Thoracic aorta (tissue), 2 donors: Measurements from ENCODE around the gene ZNF160. TPM values are rescaled to one million over a fixed set of nuclear protein-coding genes. Genes with fewer than 3 reads are reported as not detected.
"Not testable (repeated sequence)": the region's sequence is repeated elsewhere in the genome, so short reads cannot be mapped to it uniquely, and the experiment has no call there.

Experiments used
- ATAC-seq: fragments of 150-250 bp; one replicate; pipeline ENCODE4 v1.8.0; 2017; ENCODE audit warnings: low read depth; ENCODE audit not compliant: insufficient number of reproducible peaks, low FRiP score
- DNase-seq: peaks from one replicate; pipeline ENCODE4 v3.0.0-alpha.2; 2020; ENCODE audit warnings: low spot score
- H3K27ac ChIP-seq, 2 donors: fragments of 200-600 bp; sonication (generic); 1 replicate in 1 of 2; 2 replicates in 1 of 2; pipeline ENCODE4 v1.5.1; 2016; ENCODE audit warnings: mild to moderate bottlenecking in 2 of 2, moderate library complexity in 2 of 2
- H3K27me3 ChIP-seq: fragments of 200-600 bp; sonication (generic); replicated peaks from 2 replicates; pipeline ENCODE4 v1.6.0; 2016; ENCODE audit warnings: mild to moderate bottlenecking; ENCODE audit not compliant: insufficient read depth
- H3K36me3 ChIP-seq: fragments of 200-600 bp; sonication (generic); one replicate; pipeline ENCODE4 v1.5.1; 2016
- H3K4me1 ChIP-seq, 2 donors: fragments of 200-600 bp; sonication (generic); 1 replicate in 1 of 2; 2 replicates in 1 of 2; pipeline versions ENCODE4 v1.5.1 to v1.6.0; 2016; ENCODE audit warnings: low read depth in 2 of 2, mild to moderate bottlenecking in 1 of 2; ENCODE audit not compliant: control insufficient read depth in 1 of 2
- H3K4me3 ChIP-seq: fragments of 200-600 bp; sonication (generic); 2 replicates; pipeline ENCODE4 v1.5.1; 2016; ENCODE audit warnings: mild to moderate bottlenecking
- H3K9me3 ChIP-seq: fragments of 200-600 bp; sonication (generic); 2 replicates; pipeline ENCODE4 v1.5.1; 2016
- total RNA-seq, 2 donors: library from RNA; depleted of rRNA; stranded (reverse); fragments of >200 nt; gene quantifications; one replicate each; pipeline versions ENCODE4 v1.1.0 to v1.2.3, GENCODE V29; 2016
- TF ChIP-seq, protein P1 (sequence below): fragments of 200-600 bp; sonication (generic); IDR thresholded peaks from one replicate; pipeline ENCODE4 v1.5.1; 2019; ENCODE audit warnings: antibody characterized with exemption

ZNF160 gene
- total RNA-seq, 2 donors from 2014 or later = 32.9 to 67.2 TPM

DNA sequence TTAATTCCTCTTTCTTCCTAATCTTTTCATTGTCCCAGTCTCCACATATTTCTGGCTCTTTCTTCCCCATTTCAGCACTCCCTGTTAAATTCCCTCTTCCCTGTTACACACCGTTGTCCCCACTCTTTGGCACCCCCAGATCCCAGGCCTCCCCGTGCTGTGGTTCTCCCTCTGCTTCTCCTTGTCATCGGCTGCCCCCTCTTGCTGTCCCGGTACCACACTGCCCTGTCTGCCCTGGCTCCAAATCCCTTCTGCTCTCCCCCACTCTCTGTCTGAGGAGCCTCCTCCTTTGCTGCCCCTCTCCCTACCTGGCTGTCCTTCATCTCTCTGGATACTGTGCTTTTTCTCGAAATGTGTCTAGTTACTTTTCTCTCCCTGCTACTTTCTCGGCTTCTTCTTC is 28.5 kb upstream of the ZNF160 start:
- no peak overlapping the region for H3K27ac ChIP-seq
- peaks cover 0 to 12% of the 10 kb centered on the region in 2 donors for H3K4me1 ChIP-seq
- no peak for DNase-seq

DNA sequence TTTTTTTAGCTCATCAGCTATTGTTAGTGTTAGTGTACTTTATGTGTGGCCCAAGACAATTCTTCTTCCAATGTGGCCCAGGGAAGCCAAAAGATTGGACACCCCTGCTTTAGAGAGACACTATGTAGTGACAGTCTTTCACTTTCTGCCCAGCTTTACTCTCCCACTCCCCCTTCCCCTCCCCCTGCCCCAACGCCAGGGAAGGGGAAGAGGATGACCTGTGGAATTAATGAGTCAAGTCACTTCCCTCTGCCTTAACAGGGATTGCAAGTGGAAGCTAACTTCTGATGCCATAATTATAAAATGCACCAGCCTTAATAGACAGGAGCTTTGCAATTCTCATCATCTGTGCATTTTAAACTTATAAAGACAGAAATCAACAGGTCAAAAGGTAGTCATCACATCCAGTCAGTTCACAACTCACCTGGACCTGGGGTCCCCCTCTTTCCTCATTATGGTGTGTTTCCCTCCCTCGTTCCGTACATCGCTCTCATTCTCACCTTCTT is 27.9 kb upstream of the ZNF160 start:
- ATAC-seq (no peak), DNase-seq (no peak)
- Histone ChIP-seq H3K4me1 (peaks cover 0 to 12% of the 10 kb centered on the region in 2 donors), H3K4me3 (no peak overlapping the region), H3K27ac (no peak overlapping the region), H3K36me3 (no peaks in the 10 kb centered on the region), H3K27me3 (no peaks in the 10 kb centered on the region), H3K9me3 (peaks cover 3% of the 10 kb centered on the region)
- TF ChIP-seq, protein P1, sequence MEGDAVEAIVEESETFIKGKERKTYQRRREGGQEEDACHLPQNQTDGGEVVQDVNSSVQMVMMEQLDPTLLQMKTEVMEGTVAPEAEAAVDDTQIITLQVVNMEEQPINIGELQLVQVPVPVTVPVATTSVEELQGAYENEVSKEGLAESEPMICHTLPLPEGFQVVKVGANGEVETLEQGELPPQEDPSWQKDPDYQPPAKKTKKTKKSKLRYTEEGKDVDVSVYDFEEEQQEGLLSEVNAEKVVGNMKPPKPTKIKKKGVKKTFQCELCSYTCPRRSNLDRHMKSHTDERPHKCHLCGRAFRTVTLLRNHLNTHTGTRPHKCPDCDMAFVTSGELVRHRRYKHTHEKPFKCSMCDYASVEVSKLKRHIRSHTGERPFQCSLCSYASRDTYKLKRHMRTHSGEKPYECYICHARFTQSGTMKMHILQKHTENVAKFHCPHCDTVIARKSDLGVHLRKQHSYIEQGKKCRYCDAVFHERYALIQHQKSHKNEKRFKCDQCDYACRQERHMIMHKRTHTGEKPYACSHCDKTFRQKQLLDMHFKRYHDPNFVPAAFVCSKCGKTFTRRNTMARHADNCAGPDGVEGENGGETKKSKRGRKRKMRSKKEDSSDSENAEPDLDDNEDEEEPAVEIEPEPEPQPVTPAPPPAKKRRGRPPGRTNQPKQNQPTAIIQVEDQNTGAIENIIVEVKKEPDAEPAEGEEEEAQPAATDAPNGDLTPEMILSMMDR = no peak

More for the DNA sequence above, 28.5 kb upstream of the ZNF160 start:
- Histone ChIP-seq H3K4me3 (peak overlapping the region; percentile 76), H3K9me3 (peaks cover 9% of the 10 kb centered on the region), H3K27me3 (no peaks in the 10 kb centered on the region), H3K36me3 (no peaks in the 10 kb centered on the region)
- no peak for ATAC-seq
- TF ChIP-seq, protein P1 = no peak

DNA sequence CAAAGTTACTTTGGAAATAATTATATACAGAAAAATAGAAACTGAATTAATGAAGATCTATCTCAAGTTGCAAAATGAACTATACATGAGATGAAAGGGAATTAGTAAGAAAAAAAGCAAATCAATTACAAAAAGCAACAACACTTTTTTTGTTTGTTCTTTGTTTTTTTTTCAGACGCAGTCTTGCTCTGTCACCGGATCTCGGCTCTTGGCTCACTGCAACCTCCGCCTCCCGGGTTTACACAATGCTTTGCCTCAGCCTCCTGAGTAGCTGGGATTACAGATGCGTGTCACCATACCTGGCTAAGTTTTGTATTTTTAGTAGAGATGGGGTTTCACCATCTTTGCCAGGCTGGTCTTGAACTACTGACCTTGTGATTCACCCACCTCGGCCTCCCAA is 27.3 kb upstream of the ZNF160 start:
- ATAC-seq = no peak

DNA sequence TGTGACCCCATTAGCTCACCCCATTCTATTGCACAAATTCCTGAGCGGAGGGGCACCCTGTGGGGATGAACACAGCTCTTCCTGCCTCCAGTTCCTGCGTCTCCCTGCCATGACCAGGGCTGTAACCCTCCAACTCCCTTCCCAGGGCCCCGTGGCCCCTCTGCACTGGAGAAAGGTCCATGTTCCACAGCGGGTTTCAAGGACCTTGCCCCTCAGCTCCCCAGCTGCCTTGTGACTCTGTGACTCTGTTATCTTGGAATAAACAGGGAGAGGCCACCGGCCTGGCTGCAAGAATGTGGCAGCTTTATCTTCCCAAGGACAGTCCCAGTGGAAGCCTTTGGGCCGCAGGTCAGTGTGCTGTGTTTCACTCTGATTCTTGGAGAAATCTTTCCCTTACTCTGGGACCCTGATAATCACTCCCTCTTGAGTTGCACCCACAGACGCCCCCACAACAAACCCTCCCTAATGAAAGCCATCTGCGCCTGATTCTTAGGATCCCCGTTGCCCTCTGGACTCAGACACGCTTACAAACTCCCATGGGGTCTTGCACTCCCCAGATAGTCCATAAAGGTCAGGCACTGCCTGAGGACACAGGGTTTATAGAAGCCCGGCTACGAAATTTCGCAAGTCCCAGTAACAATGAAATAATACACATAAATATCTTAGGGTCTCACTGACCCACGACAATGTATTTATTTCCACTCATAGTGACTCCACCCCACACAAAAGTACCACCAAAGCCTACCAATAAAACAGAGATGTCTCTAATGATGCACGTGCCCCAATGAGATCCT is 23.7 kb upstream of the ZNF160 start:
- not testable (repeated sequence) for H3K4me1 ChIP-seq, H3K36me3 ChIP-seq, H3K27me3 ChIP-seq, ATAC-seq, DNase-seq, H3K27ac ChIP-seq, H3K9me3 ChIP-seq, H3K4me3 ChIP-seq

More for the DNA sequence above, 27.3 kb upstream of the ZNF160 start:
- DNase-seq = no peak
- Histone ChIP-seq H3K27me3 (no peaks in the 10 kb centered on the region), H3K4me3 (no peak overlapping the region), H3K9me3 (no peaks in the 10 kb centered on the region), H3K36me3 (no peaks in the 10 kb centered on the region), H3K27ac (no peak overlapping the region), H3K4me1 (peaks cover 0 to 12% of the 10 kb centered on the region in 2 donors)
- TF ChIP-seq, protein P1 = no peak

DNA sequence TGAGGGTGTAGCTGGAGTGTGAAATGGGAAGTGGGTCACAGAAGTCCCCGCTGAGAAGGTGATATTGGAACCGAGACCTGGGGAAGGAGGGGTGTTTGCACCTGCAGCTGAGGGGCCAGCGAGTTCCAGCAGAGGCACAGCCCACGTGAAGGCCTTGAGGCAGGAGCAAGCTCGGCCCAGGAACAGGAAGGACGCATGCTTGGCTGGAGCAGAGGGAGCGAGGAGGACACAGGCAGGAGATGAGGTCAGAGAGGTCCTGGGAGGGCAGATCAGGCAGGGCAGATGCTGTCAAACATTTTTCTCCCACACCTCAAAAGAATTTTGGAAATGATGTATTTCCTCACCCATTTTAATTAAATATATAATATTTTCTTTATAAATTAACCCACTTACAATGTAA is 20.2 kb upstream of the ZNF160 start:
- DNase-seq (no peak), ATAC-seq (no peak)
- TF ChIP-seq, protein P1 = no peak
- Histone ChIP-seq H3K4me3 (no peak overlapping the region), H3K27ac (no peak overlapping the region), H3K4me1 (no peaks in the 10 kb centered on the region), H3K36me3 (no peaks in the 10 kb centered on the region), H3K27me3 (no peaks in the 10 kb centered on the region), H3K9me3 (no peaks in the 10 kb centered on the region)
